AG04450 (cell line): ENCODE results near the gene INSC. TPM values are rescaled to one million over a fixed set of nuclear protein-coding genes. Genes with fewer than 3 reads are reported as not detected.

Experiments used
- CTCF ChIA-PET: fragments of 300-600, 350-600 bp; formaldehyde crosslinking; extraction: SDS; loops from one replicate; lab custom pipeline; 2022; ENCODE audit warnings: antibody characterized with exemption, inconsistent platforms; lab: Charles Lee
- POLR2A ChIA-PET: fragments of 350-600 bp; formaldehyde crosslinking; extraction: SDS; loops from one replicate; lab custom pipeline; 2021; ENCODE audit warnings: antibody characterized with exemption, inconsistent platforms; lab: Yijun Ruan, JAX
- DNase-seq: peaks from one replicate; pipeline ENCODE4 v3.0.0-alpha.2; 2011; ENCODE audit warnings: low read depth, low spot score
- H3K27ac ChIP-seq: one replicate; pipeline ENCODE4 v1.5.1; 2012; ENCODE audit warnings: low read depth, low read length, control low read depth
- H3K27me3 ChIP-seq: one replicate; pipeline ENCODE4 v1.6.0; 2012; ENCODE audit warnings: low read length; ENCODE audit not compliant: control insufficient read depth, insufficient read depth
- H3K4me3 ChIP-seq: 2 replicates; pipeline ENCODE4 v1.5.1; 2011; ENCODE audit warnings: mild to moderate bottlenecking, low read depth, low read length, control low read depth
- H3K9me3 ChIP-seq: 2 replicates; pipeline ENCODE4 v1.5.1; 2012; ENCODE audit warnings: low read length; ENCODE audit not compliant: control insufficient read depth, insufficient read depth
- polyA plus RNA-seq: library from polyadenylated mRNA; depleted of rRNA; stranded (reverse); fragments of >200 nt; gene quantifications from 2 replicates; pipeline ENCODE4 v1.2.3, GENCODE V29; 2011
- TF ChIP-seq, protein P1 (sequence below): IDR thresholded peaks from 2 replicates; pipeline ENCODE4 v1.5.1; 2011; ENCODE audit warnings: low read depth, low read length, control low read depth, inconsistent platforms

INSC gene
- polyA plus RNA-seq, 1 experiment, result 0.53 TPM

DNA sequence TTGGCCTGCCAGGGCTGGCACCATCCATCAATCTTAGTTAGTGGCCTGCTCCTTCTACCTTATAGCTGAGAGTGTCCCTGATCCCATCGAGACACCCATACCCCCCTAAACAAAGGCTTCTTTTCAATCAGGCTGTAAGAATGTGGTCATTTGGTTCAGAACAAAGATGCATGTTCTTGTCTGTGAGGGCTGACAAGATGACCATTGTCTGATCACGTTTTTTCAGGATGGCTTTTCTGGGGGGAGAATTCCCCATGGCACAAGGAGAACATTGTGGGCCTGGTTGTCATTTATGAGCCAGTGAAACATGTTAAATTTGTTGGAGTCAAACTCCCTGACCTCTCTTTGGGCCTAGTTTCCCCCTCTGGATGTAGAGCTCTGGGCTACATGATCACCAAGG lies 160.4 kb downstream of the INSC start:
- peaks cover 2% of the 10 kb centered on the region for H3K27me3 ChIP-seq
- no peak for DNase-seq
- TF ChIP-seq, protein P1, sequence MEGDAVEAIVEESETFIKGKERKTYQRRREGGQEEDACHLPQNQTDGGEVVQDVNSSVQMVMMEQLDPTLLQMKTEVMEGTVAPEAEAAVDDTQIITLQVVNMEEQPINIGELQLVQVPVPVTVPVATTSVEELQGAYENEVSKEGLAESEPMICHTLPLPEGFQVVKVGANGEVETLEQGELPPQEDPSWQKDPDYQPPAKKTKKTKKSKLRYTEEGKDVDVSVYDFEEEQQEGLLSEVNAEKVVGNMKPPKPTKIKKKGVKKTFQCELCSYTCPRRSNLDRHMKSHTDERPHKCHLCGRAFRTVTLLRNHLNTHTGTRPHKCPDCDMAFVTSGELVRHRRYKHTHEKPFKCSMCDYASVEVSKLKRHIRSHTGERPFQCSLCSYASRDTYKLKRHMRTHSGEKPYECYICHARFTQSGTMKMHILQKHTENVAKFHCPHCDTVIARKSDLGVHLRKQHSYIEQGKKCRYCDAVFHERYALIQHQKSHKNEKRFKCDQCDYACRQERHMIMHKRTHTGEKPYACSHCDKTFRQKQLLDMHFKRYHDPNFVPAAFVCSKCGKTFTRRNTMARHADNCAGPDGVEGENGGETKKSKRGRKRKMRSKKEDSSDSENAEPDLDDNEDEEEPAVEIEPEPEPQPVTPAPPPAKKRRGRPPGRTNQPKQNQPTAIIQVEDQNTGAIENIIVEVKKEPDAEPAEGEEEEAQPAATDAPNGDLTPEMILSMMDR, result no peak
- no peak overlapping the region for H3K4me3 ChIP-seq
- ChIA-PET CTCF (no interaction called here), POLR2A (no interaction called here)
- no peaks in the 10 kb centered on the region for H3K9me3 ChIP-seq
- no peak overlapping the region for H3K27ac ChIP-seq

DNA sequence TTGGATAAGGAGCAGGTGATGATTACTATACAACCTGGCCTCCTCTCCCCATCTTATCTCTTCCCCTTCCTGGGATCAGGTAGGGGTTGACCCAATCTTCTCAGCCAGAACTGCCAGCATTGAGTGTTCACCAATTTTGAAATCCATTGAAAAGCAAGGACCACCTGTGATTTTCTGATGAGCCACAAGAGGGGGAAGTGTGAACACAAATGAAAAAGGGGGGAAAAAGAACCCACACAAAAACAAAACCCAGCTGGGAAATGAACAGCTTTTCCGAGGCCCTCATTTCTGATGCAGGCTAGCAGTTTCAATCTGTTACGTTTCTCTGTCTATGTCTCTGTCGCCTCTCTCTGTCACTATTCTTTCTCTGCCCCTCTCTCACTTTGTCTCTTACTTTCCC lies 161.9 kb downstream of the INSC start:
- no peak for DNase-seq
- CTCF ChIA-PET, result no interaction called here
- Histone ChIP-seq H3K27me3 (peaks cover 2% of the 10 kb centered on the region), H3K9me3 (no peaks in the 10 kb centered on the region), H3K27ac (no peak overlapping the region), H3K4me3 (no peak overlapping the region)
- TF ChIP-seq, protein P1, result peak; percentile 42
- POLR2A ChIA-PET, result no interaction called here

DNA sequence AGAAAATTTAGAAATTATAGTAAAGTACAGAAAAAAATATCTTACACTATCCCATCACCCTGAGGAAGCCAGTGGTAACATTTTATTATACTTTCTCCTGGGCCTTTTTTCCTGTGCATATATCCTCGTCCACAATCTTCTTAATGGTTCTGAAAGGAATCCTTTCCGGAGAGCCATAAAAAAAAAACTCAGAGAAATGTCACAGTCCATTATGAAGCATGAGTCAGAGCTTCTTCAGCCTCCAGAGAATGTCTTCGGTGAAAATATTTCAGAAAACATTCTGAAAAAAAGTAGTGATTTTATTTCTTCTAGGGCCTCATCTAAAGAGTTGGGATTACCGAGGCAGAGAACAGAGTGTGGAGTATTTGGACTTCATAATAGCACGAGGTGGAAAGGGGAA lies 163.4 kb downstream of the INSC start:
- DNase-seq, result no peak
- POLR2A ChIA-PET, result no interaction called here
- Histone ChIP-seq H3K4me3 (no peak overlapping the region), H3K9me3 (no peaks in the 10 kb centered on the region), H3K27ac (no peak overlapping the region), H3K27me3 (peaks cover 2% of the 10 kb centered on the region)
- TF ChIP-seq, protein P1, result no peak
- CTCF ChIA-PET, result no interaction called here

DNA sequence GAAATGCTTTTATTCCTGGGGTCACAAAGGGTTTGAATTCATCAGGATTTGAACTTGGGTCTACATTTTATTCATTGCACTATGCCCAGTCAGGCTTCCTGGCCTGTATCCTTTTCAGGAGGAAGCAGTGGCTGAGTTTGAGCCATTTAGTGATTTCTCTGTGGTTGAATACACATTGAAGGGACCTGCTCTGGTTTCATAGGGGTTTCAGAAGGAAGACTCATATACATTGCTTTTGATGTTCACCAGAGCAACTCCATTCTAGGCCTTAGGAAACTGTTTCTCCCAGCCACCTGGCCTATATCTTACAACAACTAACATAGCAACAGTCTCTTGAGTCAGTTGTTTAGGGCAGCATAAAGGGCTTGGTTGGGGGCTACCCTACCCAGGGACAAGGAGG lies 165.7 kb downstream of the INSC start:
- H3K9me3 ChIP-seq, result no peaks in the 10 kb centered on the region
- no peak for DNase-seq
- no peak overlapping the region for H3K4me3 ChIP-seq
- no peak overlapping the region for H3K27ac ChIP-seq
- ChIA-PET CTCF (interaction anchor here (0.5 kb wide), 1 partner anchor 1507 kb away, joined by 3 read pairs; no protein-coding TSS in a partner anchor), POLR2A (no interaction called here)
- peaks cover 2% of the 10 kb centered on the region for H3K27me3 ChIP-seq
- TF ChIP-seq, protein P1, result no peak

DNA sequence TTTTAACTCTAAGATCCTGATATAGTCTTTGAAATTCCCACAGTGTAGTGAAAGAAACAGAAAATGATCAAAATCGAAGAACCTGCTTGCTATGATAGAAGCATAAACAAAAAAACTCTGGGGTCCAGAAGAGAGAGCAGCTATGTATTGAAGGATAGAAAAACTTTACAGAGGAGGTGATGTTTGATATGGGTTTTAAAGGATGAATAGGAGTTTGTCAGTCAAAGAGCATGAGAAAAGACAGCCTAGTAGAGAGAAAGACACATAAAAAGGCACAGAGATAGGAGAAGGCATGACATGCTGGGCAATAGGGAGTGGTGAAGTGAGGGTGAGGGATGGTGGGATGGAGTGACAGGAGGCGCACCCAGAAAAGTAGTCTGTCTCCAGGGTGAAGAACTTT lies 168.0 kb downstream of the INSC start:
- POLR2A ChIA-PET, result no interaction called here
- TF ChIP-seq, protein P1, result no peak

More for the DNA sequence above, 168.0 kb downstream of the INSC start:
- CTCF ChIA-PET, result no interaction called here
- no peak overlapping the region for H3K4me3 ChIP-seq
- no peak for DNase-seq
- peaks cover under 1% of the 10 kb centered on the region for H3K27me3 ChIP-seq
- no peaks in the 10 kb centered on the region for H3K9me3 ChIP-seq
- no peak overlapping the region for H3K27ac ChIP-seq
